Gastrocnemius medialis (tissue), 4 donors: Measurements from ENCODE around the gene TMEM132E.

ENCODE experiments used
- POLR2A ChIP-seq, 2 donors: fragments of 450-650 bp; IDR thresholded peaks; one replicate each; pipeline ENCODE4 v1.6.1; 2017; ENCODE audit warnings: antibody characterized with exemption in 2 of 2, mild to moderate bottlenecking in 2 of 2, moderate library complexity in 2 of 2
- TF ChIP-seq, protein P1 (sequence below), 5 experiments: fragments of 450-650 bp in 3 of 5; fragments of 200-600 bp in 2 of 5; sonication (generic) in 2 of 5; IDR thresholded peaks in 4 of 5; conservative IDR thresholded peaks in 1 of 5; 1 replicate in 4 of 5; 2 replicates in 1 of 5; pipeline ENCODE4 v1.5.1; 2016 to 2019; ENCODE audit warnings: antibody characterized with exemption in 5 of 5, mild to moderate bottlenecking in 3 of 5, moderate library complexity in 3 of 5

DNA sequence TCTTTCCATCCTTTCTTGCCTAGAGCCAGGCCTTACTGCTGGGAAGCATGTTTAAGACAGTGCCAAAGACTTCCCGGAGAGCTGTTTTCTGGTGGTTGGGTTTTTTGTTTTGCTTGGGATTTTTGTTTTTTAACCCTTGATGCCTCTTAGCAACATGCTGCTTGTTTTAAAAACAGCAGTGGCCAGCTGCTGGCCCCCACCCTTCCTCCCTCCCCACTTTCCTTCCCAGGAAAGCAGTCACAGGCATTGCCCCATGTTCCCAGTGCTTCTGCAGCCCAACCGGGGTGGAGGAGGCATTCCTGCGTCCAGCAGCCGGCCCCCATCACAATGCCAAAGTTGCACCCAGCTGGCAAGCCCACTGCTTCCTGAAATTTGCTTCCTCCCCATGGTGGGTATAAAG, 12.6 kb downstream of the TMEM132E start:
- TF ChIP-seq, protein P1, sequence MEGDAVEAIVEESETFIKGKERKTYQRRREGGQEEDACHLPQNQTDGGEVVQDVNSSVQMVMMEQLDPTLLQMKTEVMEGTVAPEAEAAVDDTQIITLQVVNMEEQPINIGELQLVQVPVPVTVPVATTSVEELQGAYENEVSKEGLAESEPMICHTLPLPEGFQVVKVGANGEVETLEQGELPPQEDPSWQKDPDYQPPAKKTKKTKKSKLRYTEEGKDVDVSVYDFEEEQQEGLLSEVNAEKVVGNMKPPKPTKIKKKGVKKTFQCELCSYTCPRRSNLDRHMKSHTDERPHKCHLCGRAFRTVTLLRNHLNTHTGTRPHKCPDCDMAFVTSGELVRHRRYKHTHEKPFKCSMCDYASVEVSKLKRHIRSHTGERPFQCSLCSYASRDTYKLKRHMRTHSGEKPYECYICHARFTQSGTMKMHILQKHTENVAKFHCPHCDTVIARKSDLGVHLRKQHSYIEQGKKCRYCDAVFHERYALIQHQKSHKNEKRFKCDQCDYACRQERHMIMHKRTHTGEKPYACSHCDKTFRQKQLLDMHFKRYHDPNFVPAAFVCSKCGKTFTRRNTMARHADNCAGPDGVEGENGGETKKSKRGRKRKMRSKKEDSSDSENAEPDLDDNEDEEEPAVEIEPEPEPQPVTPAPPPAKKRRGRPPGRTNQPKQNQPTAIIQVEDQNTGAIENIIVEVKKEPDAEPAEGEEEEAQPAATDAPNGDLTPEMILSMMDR (IDR thresholded peaks at IDR 0.05 in 4 of 5, conservative IDR thresholded peaks at IDR 0.05 in 1 of 5), result no peak
- TF ChIP-seq POLR2A (IDR thresholded peaks at IDR 0.05), result no peak
